Hematopoietic multipotent progenitor cell treated with erythropoietin and hydrocortisone succinate and interleukin-3 and kit ligand, for 4 days (in vitro differentiated cells): ENCODE results near the gene PCDHB12.
"Not testable (repeated sequence)": the region's sequence is repeated elsewhere in the genome, so short reads cannot be mapped to it uniquely, and the experiment has no call there.

Source experiments
- DNase-seq: peaks from one replicate; pipeline ENCODE4 v3.0.0-alpha.2; 2015

PCDHB12 gene

GRCh38 chr5:141208478-141208877 is at the start of gene PCDHB12:
Gene PCDHB12, plus strand, starts transcription at chr5:141208719. Its CDS starts 189 bp downstream, at chr5:141208908.
- peak; percentile 3 for DNase-seq

GRCh38 chr5:141172381-141173204 is 35.9 kb upstream of the PCDHB12 start, which contains the start of gene PCDHB7:
Gene PCDHB7, plus strand, starts transcription at chr5:141172644. Its CDS starts 192 bp downstream, at chr5:141172836.
- DNase-seq, result peak; percentile 49

- DNase-seq, result not testable (repeated sequence)
Observed at GRCh38 chr5:141174291-141175104, 34.0 kb upstream of the PCDHB12 start.

- no peak for DNase-seq
Observed at GRCh38 chr5:141175933-141176332, 32.6 kb upstream of the PCDHB12 start.

GRCh38 chr5:141177577-141178191 is 30.8 kb upstream of the PCDHB12 start, which contains the start of gene PCDHB8:
Gene PCDHB8, plus strand, starts transcription at chr5:141177790. Its CDS starts 245 bp downstream, at chr5:141178035.
- DNase-seq, result not testable (repeated sequence)

GRCh38 chr5:141179371-141179770 is 29.1 kb upstream of the PCDHB12 start:
- not testable (repeated sequence) for DNase-seq

DNA sequence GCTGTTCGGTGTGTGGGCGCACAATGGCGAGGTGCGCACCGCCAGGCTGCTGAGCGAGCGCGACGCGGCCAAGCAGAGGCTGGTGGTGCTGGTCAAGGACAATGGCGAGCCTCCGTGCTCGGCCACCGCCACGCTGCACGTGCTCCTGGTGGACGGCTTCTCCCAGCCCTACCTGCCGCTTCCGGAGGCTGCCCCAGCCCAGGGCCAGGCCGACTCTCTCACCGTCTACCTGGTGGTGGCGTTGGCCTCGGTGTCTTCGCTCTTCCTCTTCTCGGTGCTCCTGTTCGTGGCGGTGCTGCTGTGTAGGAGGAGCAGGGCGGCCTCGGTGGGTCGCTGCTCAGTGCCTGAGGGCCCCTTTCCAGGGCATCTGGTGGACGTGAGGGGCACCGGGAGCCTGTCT is 28.6 kb upstream of the PCDHB12 start:
- DNase-seq, result not testable (repeated sequence)

DNA sequence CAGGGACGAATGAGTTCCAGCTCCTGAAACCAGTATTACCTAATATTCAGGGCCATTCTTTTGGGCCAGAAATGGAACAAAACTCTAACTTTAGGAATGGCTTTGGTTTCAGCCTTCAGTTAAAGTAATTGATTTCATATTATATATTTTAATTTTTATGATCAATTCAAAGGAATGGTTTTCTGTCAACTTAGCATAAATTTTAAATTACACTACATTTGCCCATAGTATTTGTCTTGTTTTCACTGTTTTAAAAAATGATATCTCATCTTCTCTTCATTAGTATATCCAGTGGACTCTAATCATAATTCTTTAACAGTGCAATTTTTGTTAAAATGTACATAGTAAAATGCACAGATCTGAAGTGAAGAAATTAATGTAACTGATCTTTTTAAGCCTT is 28.2 kb upstream of the PCDHB12 start:
- DNase-seq, result no peak

DNA sequence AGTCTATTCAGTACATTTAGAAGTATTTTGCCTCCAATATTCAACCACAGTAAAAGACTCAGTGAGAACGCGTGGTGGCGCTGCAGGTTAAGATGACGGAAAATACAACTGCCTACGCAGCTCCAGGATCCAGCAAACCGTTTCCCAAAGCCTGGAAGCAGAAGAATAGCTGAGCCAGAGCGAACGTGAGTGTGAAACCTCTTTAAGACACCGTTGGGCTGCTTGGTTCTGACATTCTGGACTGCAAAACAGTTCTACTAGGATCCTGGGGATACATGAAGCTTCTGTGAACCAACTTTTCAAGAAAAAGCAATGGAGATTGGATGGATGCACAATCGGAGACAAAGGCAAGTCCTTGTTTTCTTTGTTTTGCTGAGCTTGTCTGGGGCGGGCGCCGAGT is 26.3 kb upstream of the PCDHB12 start, which contains the start of gene PCDHB16:
PCDHB16 (plus strand) TSS at position 140 of the 400 bp plus-strand sequence; CDS start at position 313, 173 bp downstream.
- DNase-seq, result peak; percentile 8

DNA sequence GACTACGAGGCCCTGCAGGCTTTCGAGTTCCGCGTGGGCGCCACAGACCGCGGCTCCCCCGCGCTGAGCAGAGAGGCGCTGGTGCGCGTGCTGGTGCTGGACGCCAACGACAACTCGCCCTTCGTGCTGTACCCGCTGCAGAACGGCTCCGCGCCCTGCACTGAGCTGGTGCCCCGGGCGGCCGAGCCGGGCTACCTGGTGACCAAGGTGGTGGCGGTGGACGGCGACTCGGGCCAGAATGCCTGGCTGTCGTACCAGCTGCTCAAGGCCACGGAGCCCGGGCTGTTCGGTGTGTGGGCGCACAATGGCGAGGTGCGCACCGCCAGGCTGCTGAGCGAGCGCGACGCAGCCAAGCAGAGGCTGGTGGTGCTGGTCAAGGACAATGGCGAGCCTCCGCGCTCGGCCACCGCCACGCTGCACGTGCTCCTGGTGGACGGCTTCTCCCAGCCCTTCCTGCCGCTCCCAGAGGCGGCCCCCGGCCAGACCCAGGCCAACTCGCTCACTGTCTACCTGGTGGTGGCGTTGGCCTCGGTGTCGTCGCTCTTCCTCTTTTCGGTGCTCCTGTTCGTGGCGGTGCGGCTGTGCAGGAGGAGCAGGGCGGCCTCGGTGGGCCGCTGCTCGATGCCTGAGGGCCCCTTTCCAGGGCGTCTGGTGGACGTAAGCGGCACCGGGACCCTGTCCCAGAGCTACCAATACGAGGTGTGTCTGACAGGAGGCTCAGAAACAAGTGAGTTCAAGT is 24.2 kb upstream of the PCDHB12 start:
- not testable (repeated sequence) for DNase-seq

DNA sequence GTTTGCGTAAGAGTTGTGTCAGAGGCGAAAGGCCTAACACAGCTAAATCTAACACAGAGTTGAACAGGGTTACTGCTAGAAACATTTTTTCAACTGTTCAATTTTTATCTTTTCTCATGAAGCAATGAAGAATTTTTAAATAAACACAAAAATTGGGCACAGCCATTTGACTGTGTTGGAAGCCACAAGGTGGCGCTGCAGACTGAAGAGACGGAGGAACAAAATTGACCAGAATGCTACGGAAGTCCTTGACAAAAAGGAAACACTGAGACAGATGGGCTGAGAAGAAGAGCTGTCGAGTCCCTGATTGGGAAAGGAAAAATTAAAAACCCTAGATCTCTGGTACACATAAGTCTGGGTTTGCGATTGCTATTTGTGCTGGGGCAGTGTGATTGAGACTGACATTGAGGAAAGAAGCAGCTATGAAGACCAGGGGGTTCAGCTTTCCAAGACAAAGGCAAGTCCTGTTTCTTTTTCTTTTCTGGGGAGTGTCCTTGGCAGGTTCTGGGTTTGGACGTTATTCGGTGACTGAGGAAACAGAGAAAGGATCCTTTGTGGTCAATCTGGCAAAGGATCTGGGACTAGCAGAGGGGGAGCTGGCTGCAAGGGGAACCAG is 21.5 kb upstream of the PCDHB12 start, which contains the start of gene PCDHB9:
PCDHB9 (plus strand) TSS at position 265 of the 616 bp plus-strand sequence; CDS start at position 423, 158 bp downstream.
- peak; percentile 27 for DNase-seq

GRCh38 chr5:141188682-141189081 is 19.8 kb upstream of the PCDHB12 start:
- not testable (repeated sequence) for DNase-seq

- not testable (repeated sequence) for DNase-seq
Observed at GRCh38 chr5:141189131-141189530, 19.4 kb upstream of the PCDHB12 start.

GRCh38 chr5:141192110-141192725 is 16.3 kb upstream of the PCDHB12 start, which contains the start of gene PCDHB10:
Gene PCDHB10, plus strand, starts transcription at chr5:141192353. Its CDS starts 200 bp downstream, at chr5:141192553.
- DNase-seq, result peak; percentile 36

- DNase-seq, result not testable (repeated sequence)
Observed at GRCh38 chr5:141194332-141194731, 14.2 kb upstream of the PCDHB12 start.

GRCh38 chr5:141196363-141196762 is 12.2 kb upstream of the PCDHB12 start:
- DNase-seq, result no peak

DNA sequence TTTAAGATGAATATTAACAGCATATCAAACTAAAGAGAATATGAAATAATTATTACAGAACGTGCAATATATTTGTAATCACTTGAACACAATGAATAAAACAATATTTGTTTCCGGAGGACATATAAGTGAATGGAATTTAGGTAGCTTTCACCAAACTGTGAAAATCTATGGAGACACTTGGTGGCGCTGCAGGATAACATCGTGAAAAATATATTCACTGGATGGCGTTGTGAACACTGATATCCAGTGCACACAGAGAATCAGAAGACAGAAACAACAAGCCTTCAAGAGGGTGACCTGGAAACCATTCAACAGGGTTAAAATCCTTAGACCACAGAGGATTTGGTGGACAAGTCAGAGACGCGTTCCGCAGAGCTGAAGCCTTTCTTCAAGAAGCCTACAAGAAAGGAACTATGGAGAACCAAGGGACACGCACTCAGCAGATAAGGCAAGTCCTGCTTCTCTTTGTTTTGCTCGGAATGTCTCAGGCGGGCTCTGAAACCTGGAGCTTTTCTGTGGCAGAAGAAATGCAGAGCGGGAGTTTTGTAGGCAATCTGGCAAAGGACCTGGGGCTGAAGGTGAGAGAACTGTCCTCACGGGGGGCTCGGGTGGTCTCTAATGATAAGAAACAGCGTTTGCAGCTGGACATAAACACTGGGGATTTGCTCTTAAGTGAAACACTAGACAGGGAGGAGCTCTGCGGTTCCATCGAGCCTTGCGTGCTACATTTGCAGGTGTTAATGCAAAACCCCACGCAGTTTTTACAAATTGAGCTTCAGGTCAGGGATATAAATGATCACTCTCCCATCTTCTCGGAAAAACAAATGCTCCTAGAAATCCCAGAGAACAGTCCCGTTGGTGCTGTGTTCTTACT is 8.9 kb upstream of the PCDHB12 start, which contains the start of gene PCDHB11:
PCDHB11 (plus strand) TSS at position 269 of the 877 bp plus-strand sequence; CDS start at position 417, 148 bp downstream.
- peak; percentile 13 for DNase-seq

DNA sequence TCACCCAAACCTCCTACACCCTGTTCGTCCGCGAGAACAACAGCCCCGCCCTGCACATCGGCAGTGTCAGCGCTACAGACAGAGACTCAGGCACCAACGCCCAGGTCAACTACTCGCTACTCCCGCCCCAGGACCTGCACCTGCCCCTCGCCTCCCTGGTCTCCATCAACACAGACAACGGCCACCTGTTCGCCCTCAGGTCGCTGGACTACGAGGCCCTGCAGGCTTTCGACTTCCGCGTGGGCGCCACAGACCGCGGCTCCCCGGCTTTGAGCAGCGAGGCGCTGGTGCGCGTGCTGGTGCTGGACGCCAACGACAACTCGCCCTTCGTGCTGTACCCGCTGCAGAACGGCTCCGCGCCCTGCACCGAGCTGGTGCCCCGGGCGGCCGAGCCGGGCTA is 7.4 kb upstream of the PCDHB12 start:
- DNase-seq, result not testable (repeated sequence)

GRCh38 chr5:141201646-141202045 is 6.9 kb upstream of the PCDHB12 start:
- not testable (repeated sequence) for DNase-seq

DNA sequence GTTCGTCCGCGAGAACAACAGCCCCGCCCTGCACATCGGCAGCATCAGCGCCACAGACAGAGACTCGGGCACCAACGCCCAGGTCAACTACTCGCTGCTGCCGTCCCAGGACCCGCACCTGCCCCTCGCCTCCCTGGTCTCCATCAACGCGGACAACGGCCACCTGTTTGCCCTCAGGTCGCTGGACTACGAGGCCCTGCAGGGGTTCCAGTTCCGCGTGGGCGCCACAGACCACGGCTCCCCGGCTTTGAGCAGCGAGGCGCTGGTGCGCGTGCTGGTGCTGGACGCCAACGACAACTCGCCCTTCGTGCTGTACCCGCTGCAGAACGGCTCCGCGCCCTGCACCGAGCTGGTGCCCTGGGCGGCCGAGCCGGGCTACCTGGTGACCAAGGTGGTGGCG is 1.8 kb downstream of the PCDHB12 start:
- not testable (repeated sequence) for DNase-seq
